Stomach smooth muscle (tissue), 2 donors: Measurements from ENCODE around the gene FGF14.

Experiments
- H3K27ac ChIP-seq: one replicate; pipeline ENCODE4 v1.7.0; 2013; ENCODE audit warnings: mild to moderate bottlenecking, low read length, inconsistent platforms
- H3K27me3 ChIP-seq, 2 donors: one replicate each; pipeline ENCODE4 v1.7.0; 2013; ENCODE audit warnings: low read length in 2 of 2; ENCODE audit not compliant: insufficient read depth in 2 of 2, control insufficient read depth in 1 of 2
- H3K36me3 ChIP-seq, 2 donors: one replicate each; pipeline ENCODE4 v1.7.0; 2013; ENCODE audit warnings: low read length in 2 of 2; ENCODE audit not compliant: control insufficient read depth in 2 of 2, insufficient read depth in 2 of 2
- H3K4me1 ChIP-seq: one replicate; pipeline ENCODE4 v1.7.0; 2013; ENCODE audit warnings: low read length; ENCODE audit not compliant: control insufficient read depth, insufficient read depth
- H3K4me3 ChIP-seq, 2 donors: one replicate each; pipeline ENCODE4 v1.7.0; 2013; ENCODE audit warnings: low read length in 2 of 2
- H3K9ac ChIP-seq, 2 donors: one replicate each; pipeline ENCODE4 v1.7.0; 2013; ENCODE audit warnings: low read length in 2 of 2, mild to moderate bottlenecking in 1 of 2
- H3K9me3 ChIP-seq, 2 donors: one replicate each; pipeline ENCODE4 v1.7.0; 2013; ENCODE audit warnings: low read length in 2 of 2; ENCODE audit not compliant: control insufficient read depth in 2 of 2
- donor health status: healthy.
- donor health status: Pancreatic carcinoma.

The FGF14 gene

GRCh38 chr13:102233566-102234208, 168.2 kb downstream of the FGF14 start:
- H3K36me3 ChIP-seq = no peaks in the 10 kb centered on the region
- H3K9me3 ChIP-seq = no peaks in the 10 kb centered on the region
- H3K9ac ChIP-seq = no peak overlapping the region
- H3K27ac ChIP-seq = no peak overlapping the region
- H3K4me1 ChIP-seq = no peaks in the 10 kb centered on the region
- no peak overlapping the region for H3K4me3 ChIP-seq
- H3K27me3 ChIP-seq = no peaks in the 10 kb centered on the region

- H3K9ac ChIP-seq = no peak overlapping the region
- no peak overlapping the region for H3K27ac ChIP-seq
- no peaks in the 10 kb centered on the region for H3K27me3 ChIP-seq
- H3K4me1 ChIP-seq = no peaks in the 10 kb centered on the region
- no peaks in the 10 kb centered on the region for H3K9me3 ChIP-seq
- H3K4me3 ChIP-seq = no peak overlapping the region
- H3K36me3 ChIP-seq = no peaks in the 10 kb centered on the region
Measured at GRCh38 chr13:102231479-102231878, 170.4 kb downstream of the FGF14 start.

GRCh38 chr13:102227741-102228140, 174.1 kb downstream of the FGF14 start:
- Histone ChIP-seq H3K4me1 (no peaks in the 10 kb centered on the region), H3K4me3 (no peak overlapping the region), H3K27me3 (no peaks in the 10 kb centered on the region), H3K9ac (no peak overlapping the region), H3K9me3 (no peaks in the 10 kb centered on the region), H3K27ac (no peak overlapping the region), H3K36me3 (no peaks in the 10 kb centered on the region)

GRCh38 chr13:102226591-102226990, 175.3 kb downstream of the FGF14 start:
- Histone ChIP-seq H3K27ac (no peak overlapping the region), H3K9me3 (no peaks in the 10 kb centered on the region), H3K4me1 (no peaks in the 10 kb centered on the region), H3K4me3 (no peak overlapping the region), H3K9ac (no peak overlapping the region), H3K27me3 (no peaks in the 10 kb centered on the region), H3K36me3 (no peaks in the 10 kb centered on the region)

GRCh38 chr13:102225892-102226291, 176.0 kb downstream of the FGF14 start:
- Histone ChIP-seq H3K4me3 (no peak overlapping the region), H3K4me1 (no peaks in the 10 kb centered on the region), H3K36me3 (no peaks in the 10 kb centered on the region), H3K27me3 (no peaks in the 10 kb centered on the region), H3K9me3 (no peaks in the 10 kb centered on the region), H3K9ac (no peak overlapping the region), H3K27ac (no peak overlapping the region)

- Histone ChIP-seq H3K4me3 (no peak overlapping the region), H3K9ac (no peak overlapping the region), H3K4me1 (no peaks in the 10 kb centered on the region), H3K27ac (no peak overlapping the region), H3K36me3 (no peaks in the 10 kb centered on the region), H3K27me3 (no peaks in the 10 kb centered on the region), H3K9me3 (no peaks in the 10 kb centered on the region)
Measured at GRCh38 chr13:102220681-102221228, 181.1 kb downstream of the FGF14 start.

GRCh38 chr13:102214956-102215355, 186.9 kb downstream of the FGF14 start:
- H3K27me3 ChIP-seq = no peaks in the 10 kb centered on the region
- no peaks in the 10 kb centered on the region for H3K9me3 ChIP-seq
- no peaks in the 10 kb centered on the region for H3K36me3 ChIP-seq
- H3K27ac ChIP-seq = no peak overlapping the region
- H3K4me3 ChIP-seq = no peak overlapping the region
- H3K4me1 ChIP-seq = no peaks in the 10 kb centered on the region
- no peak overlapping the region for H3K9ac ChIP-seq

- H3K36me3 ChIP-seq = no peaks in the 10 kb centered on the region
Measured at GRCh38 chr13:102212729-102213128, 189.1 kb downstream of the FGF14 start.

GRCh38 chr13:102208347-102208746, 193.5 kb downstream of the FGF14 start:
- Histone ChIP-seq H3K36me3 (no peaks in the 10 kb centered on the region), H3K9me3 (no peaks in the 10 kb centered on the region), H3K9ac (no peak overlapping the region), H3K27ac (no peak overlapping the region), H3K4me3 (no peak overlapping the region), H3K27me3 (no peaks in the 10 kb centered on the region), H3K4me1 (no peaks in the 10 kb centered on the region)

More at GRCh38 chr13:102212729-102213128, 189.1 kb downstream of the FGF14 start:
- no peaks in the 10 kb centered on the region for H3K4me1 ChIP-seq
- no peaks in the 10 kb centered on the region for H3K9me3 ChIP-seq
- no peak overlapping the region for H3K27ac ChIP-seq
- no peaks in the 10 kb centered on the region for H3K27me3 ChIP-seq
- H3K4me3 ChIP-seq = no peak overlapping the region
- H3K9ac ChIP-seq = no peak overlapping the region

GRCh38 chr13:102207680-102208342, 194.0 kb downstream of the FGF14 start:
- Histone ChIP-seq H3K36me3 (no peaks in the 10 kb centered on the region), H3K4me1 (no peaks in the 10 kb centered on the region), H3K9me3 (no peaks in the 10 kb centered on the region)

GRCh38 chr13:102203718-102204117, 198.1 kb downstream of the FGF14 start:
- Histone ChIP-seq H3K4me3 (no peak overlapping the region), H3K27me3 (no peaks in the 10 kb centered on the region), H3K4me1 (no peaks in the 10 kb centered on the region), H3K27ac (no peak overlapping the region), H3K36me3 (no peaks in the 10 kb centered on the region), H3K9ac (no peak overlapping the region), H3K9me3 (no peaks in the 10 kb centered on the region)

More at GRCh38 chr13:102207680-102208342, 194.0 kb downstream of the FGF14 start:
- Histone ChIP-seq H3K27ac (no peak overlapping the region), H3K9ac (no peak overlapping the region), H3K4me3 (no peak overlapping the region), H3K27me3 (no peaks in the 10 kb centered on the region)
